T follicular helper cell (primary cell): Measurements from ENCODE around the gene FCAR.
"Not testable (repeated sequence)": the region's sequence is repeated elsewhere in the genome, so short reads cannot be mapped to it uniquely, and the experiment has no call there.

Experiments
- DNase-seq: peaks from one replicate; pipeline ENCODE4 v3.0.0-alpha.2; 2020; ENCODE audit warnings: low read depth
- total RNA-seq, 2 experiments: gene quantifications; one replicate each; lab custom pipeline; 2026; lab: John Stamatoyannopoulos, UW

Gene FCAR
- 0 reads per million in 2 experiments for total RNA-seq

- no peak for DNase-seq
Measured at GRCh38 chr19:54873990-54874389, at the start of gene FCAR. FCAR (plus strand) TSS chr19:54874235; CDS start chr19:54874290, 55 bp downstream.

GRCh38 chr19:54824416-54824815 lies 49.6 kb upstream of the FCAR start:
- not testable (repeated sequence) for DNase-seq

DNA sequence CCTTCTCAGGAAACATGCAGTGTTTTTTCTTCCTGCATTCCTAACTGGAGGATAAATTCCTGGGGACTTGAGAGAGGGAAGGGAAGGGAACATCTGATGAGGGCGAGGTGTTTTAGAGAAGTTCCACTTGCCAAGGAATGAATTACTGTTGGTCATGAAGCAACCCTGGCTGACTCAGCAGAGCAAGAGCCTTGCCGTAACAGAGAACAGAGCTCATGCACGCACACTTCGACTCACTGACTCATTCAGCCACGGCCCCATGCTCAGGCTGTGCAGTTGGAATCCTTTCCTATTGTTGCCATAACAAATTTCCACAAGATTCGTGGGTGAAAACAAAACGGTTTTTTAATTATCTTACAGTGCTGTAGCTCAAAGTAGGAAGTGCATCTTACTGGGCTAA lies 48.7 kb upstream of the FCAR start:
- DNase-seq: not testable (repeated sequence)

DNA sequence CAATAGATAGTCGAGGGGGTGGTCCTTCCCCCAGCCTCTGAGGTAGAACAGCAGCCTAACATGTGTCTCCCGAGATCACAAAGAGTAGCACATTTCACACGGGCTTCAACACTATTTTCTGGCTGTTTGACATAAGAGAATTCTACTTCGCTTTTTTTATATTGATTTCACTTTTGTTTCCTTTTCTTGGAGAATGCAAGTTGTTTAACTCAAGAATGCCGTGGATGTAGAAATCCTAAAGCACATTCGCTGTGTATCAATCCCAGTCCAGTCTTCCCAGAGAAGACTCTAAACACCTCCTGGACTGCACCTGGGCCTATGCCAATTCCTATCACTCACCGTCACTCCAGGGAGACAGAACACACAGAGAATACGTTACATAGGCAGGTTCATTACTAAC lies 46.0 kb upstream of the FCAR start:
- not testable (repeated sequence) for DNase-seq

GRCh38 chr19:54832496-54832895 lies 41.5 kb upstream of the FCAR start, which contains the start of gene KIR2DS4:
KIR2DS4 (plus strand) TSS chr19:54832676.
- not testable (repeated sequence) for DNase-seq

DNA sequence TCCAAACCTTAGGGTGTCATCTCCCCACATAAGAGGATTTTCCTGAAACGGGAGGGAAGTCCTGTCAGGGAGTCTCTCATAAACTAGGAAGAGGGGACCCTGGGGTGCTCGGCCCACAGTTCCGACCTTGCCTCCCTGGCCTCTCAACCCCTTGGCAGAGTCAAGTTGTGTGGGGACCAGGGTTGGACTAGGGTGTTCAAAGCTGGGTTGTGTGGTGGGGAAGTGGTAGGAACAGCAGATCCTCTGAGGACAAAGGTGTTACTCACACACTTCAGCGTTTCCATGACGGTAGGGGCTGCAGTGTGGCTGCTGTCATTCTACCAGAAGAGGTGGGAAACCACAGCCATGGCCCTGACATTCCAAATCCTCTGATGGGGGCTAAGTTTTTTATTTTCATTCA lies 38.9 kb upstream of the FCAR start:
- DNase-seq: not testable (repeated sequence)

DNA sequence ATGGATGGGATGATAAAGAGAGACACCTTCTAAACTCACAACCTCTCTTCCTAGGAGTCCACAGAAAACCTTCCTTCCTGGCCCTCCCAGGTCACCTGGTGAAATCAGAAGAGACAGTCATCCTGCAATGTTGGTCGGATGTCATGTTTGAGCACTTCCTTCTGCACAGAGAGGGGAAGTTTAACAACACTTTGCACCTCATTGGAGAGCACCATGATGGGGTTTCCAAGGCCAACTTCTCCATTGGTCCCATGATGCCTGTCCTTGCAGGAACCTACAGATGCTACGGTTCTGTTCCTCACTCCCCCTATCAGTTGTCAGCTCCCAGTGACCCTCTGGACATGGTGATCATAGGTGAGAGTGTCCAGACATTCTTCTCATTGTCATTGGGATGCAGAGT lies 36.5 kb upstream of the FCAR start:
- DNase-seq: not testable (repeated sequence)

GRCh38 chr19:54843171-54843570 lies 30.9 kb upstream of the FCAR start:
- DNase-seq: not testable (repeated sequence)

GRCh38 chr19:54850061-54850640 lies 23.9 kb upstream of the FCAR start, which contains the start of gene KIR3DL2:
KIR3DL2 (plus strand) TSS chr19:54850443; CDS start chr19:54850476, 33 bp downstream.
- DNase-seq: not testable (repeated sequence)

GRCh38 chr19:54850930-54851329 lies 23.1 kb upstream of the FCAR start:
- DNase-seq: no peak

GRCh38 chr19:54851353-54851752 lies 22.7 kb upstream of the FCAR start:
- no peak for DNase-seq

DNA sequence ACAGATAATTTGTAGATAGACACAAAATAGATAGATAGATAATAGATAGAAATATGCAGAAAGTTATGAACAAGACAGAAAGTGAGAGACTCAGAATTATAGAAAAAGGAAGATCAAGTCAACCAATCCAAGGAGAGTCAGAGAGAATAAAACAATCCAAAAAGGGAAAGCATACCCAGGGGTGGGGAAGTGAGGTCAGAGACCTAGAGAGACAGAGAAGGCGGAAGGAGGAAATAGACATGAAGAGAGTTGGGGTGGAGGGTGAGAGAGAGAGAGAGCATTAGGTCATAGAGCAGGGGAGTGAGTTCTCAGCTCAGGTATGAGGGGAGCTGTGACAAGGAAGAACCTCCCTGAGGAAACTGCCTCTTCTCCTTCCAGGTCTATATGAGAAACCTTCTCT lies 18.8 kb upstream of the FCAR start:
- not testable (repeated sequence) for DNase-seq

GRCh38 chr19:54858476-54858875 lies 15.6 kb upstream of the FCAR start:
- not testable (repeated sequence) for DNase-seq

GRCh38 chr19:54859421-54859820 lies 14.6 kb upstream of the FCAR start:
- not testable (repeated sequence) for DNase-seq

GRCh38 chr19:54863459-54863858 lies 10.6 kb upstream of the FCAR start:
- not testable (repeated sequence) for DNase-seq

DNA sequence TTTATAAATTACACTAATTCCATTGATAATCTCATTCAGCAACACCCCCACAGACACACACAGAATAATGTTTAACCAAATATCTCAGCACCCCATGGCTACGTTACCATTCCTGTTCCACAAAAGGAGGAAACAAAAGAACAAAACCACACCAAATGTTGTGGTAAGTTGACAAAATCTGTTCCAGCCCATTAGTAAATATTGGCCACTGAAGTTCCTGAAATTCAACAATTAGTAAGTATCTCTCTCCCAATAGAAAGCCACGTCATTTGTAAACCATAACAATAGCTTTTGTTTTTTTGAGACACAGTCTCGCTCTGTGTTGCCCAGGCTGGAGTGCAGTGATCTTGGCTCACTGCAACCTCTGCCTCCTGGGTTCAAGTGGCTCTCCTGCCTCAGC lies 2.3 kb upstream of the FCAR start:
- no peak for DNase-seq

GRCh38 chr19:54875506-54875905 lies 1.5 kb downstream of the FCAR start:
- no peak for DNase-seq

DNA sequence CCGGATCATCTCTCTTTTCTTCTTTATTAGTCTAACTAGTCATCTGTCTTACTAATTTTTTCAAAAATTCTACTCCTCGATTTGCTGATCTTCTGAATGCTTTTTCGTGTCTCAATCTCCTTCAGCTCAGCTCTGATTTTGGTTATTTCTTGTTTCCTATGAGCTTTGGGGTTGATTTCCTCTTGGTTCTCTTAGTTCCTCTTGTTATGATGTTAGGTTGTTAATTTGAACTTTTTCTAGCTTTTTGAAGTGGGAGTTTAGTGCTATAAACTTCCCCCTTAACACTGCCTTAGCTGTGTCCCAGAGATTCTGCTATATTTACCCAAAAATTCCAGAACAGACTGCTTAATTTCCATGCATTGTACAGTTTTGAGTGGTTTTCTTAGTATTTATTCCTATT lies 3.4 kb downstream of the FCAR start:
- no peak for DNase-seq

DNA sequence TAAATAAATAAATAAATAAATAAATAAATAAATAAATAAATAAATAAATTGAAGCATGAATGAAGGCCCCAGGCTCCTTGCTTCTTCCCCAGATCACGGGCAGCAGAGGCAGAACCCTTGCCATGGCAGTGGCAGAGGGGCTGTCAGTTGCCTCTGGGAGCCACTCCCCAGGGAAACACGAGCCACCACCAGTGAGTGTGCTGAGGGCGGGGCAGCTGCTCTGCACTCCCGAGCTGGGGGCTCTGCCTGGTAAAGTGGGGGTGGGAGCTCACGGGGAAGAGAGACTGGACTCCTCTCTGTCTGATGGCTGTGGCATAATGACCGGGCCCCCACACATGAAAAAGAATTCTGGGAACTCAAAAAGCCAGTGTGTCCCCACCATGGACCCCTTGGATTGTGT lies 7.8 kb downstream of the FCAR start:
- no peak for DNase-seq

GRCh38 chr19:54882758-54883157 lies 8.7 kb downstream of the FCAR start:
- no peak for DNase-seq

DNA sequence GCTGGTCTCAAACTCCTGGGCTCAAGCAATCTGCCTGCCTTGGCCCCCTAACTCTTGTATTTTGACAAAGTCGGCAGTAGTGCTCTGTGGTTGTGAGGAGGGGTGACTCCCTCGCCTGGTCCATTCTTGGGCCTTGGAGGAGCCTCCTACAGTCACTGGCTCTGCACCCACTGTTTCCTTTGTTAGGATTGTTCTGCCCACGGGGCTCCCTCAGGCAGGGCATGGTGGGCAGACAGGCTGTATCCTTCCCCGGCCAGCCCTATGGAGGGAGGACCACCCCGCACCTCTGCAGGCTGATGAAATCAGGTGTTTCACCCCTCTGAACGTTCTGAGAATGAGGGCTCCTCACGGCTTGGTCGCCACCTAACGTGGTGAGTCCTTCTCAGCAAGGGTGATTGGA lies 9.2 kb downstream of the FCAR start:
- no peak for DNase-seq

GRCh38 chr19:54888239-54888638 lies 14.2 kb downstream of the FCAR start:
- no peak for DNase-seq

GRCh38 chr19:54889566-54889965 lies 15.5 kb downstream of the FCAR start:
- DNase-seq: no peak

DNA sequence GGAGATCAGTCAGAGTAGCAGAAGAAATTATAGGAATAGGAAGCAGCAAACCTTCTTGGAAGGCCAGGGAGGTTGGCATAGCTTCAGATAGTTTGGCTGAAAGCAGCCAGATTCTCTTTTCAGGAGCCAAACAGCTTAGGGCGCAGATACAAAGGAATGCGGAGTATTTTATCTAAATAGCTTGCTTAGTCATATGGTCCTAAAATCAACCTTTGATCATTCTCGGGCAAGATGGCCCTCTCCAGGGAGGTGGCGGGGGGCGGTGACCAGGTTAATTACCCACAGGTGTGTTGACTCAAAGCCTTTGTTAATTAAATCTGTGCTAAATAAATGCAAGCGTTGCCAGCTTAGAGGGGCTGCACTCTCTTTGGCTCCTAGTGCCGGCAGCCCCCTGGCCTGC lies 19.4 kb downstream of the FCAR start:
- DNase-seq: no peak
